ENCODE data around the gene CHODL. TPM values are rescaled to one million over a fixed set of nuclear protein-coding genes. Genes with fewer than 3 reads are reported as not detected.

Gene CHODL
- total RNA-seq, 1 donor from 2014 or later: 5.7 TPM

GRCh38 chr21:18228060-18228739 lies 16.4 kb upstream of the CHODL start:
- no peaks in the 10 kb centered on the region for H3K9me3 Mint-ChIP-seq

GRCh38 chr21:18235545-18235944 lies 9.1 kb upstream of the CHODL start:
- Mint-ChIP-seq H3K27ac (no peak overlapping the region), H3K4me3 (no peak overlapping the region), H3K27me3 (peaks cover 12% of the 10 kb centered on the region), H3K4me1 (ENCODE audit: unreplicated experiment) (no peaks in the 10 kb centered on the region), H3K36me3 (no peaks in the 10 kb centered on the region), H3K9me3 (peaks cover 6% of the 10 kb centered on the region)
- no peak for DNase-seq (ENCODE audit: extremely low spot score, unreplicated experiment)
- TF ChIP-seq CTCF (conservative IDR thresholded peaks at IDR 0.05): no peak

More at GRCh38 chr21:18228060-18228739, 16.4 kb upstream of the CHODL start:
- no peak overlapping the region for H3K27ac Mint-ChIP-seq
- no peaks in the 10 kb centered on the region for H3K4me1 Mint-ChIP-seq (ENCODE audit: unreplicated experiment)
- no peaks in the 10 kb centered on the region for H3K27me3 Mint-ChIP-seq
- no peak for TF ChIP-seq CTCF (conservative IDR thresholded peaks at IDR 0.05)
- H3K4me3 Mint-ChIP-seq: no peak overlapping the region
- DNase-seq (ENCODE audit: extremely low spot score, unreplicated experiment): no peak
- H3K36me3 Mint-ChIP-seq: no peaks in the 10 kb centered on the region

- Mint-ChIP-seq H3K4me1 (ENCODE audit: unreplicated experiment) (peaks cover 6% of the 10 kb centered on the region), H3K27ac (no peak overlapping the region), H3K9me3 (no peaks in the 10 kb centered on the region), H3K27me3 (peaks cover 62% of the 10 kb centered on the region), H3K4me3 (peak overlapping the region; percentile 87), H3K36me3 (no peaks in the 10 kb centered on the region)
- TF ChIP-seq CTCF (conservative IDR thresholded peaks at IDR 0.05): no peak
- no peak for DNase-seq (ENCODE audit: extremely low spot score, unreplicated experiment)
Measured at GRCh38 chr21:18245464-18245967, 883 bp downstream of the CHODL start.

GRCh38 chr21:18248171-18248570 lies 3.5 kb downstream of the CHODL start:
- Mint-ChIP-seq H3K27ac (no peak overlapping the region), H3K27me3 (peaks cover 48% of the 10 kb centered on the region), H3K4me3 (no peak overlapping the region), H3K36me3 (no peaks in the 10 kb centered on the region), H3K4me1 (ENCODE audit: unreplicated experiment) (peaks cover 6% of the 10 kb centered on the region), H3K9me3 (no peaks in the 10 kb centered on the region)
- no peak for TF ChIP-seq CTCF (conservative IDR thresholded peaks at IDR 0.05)
- no peak for DNase-seq (ENCODE audit: extremely low spot score, unreplicated experiment)

GRCh38 chr21:18249672-18250071 lies 5.0 kb downstream of the CHODL start:
- H3K27me3 Mint-ChIP-seq: peaks cover 34% of the 10 kb centered on the region
- no peaks in the 10 kb centered on the region for H3K4me1 Mint-ChIP-seq (ENCODE audit: unreplicated experiment)
- TF ChIP-seq CTCF (conservative IDR thresholded peaks at IDR 0.05): peak; percentile 50
- H3K9me3 Mint-ChIP-seq: no peaks in the 10 kb centered on the region
- H3K4me3 Mint-ChIP-seq: no peak overlapping the region
- no peak overlapping the region for H3K27ac Mint-ChIP-seq
- no peaks in the 10 kb centered on the region for H3K36me3 Mint-ChIP-seq
- DNase-seq (ENCODE audit: extremely low spot score, unreplicated experiment): no peak

Measured in type B pancreatic cell (in vitro differentiated cells).